Tibial nerve (tissue), 3 donors: ENCODE data around the gene FANCE.

ENCODE experiments used
- POLR2A ChIP-seq, 2 donors: fragments of 450-650 bp; IDR thresholded peaks; one replicate each; pipeline ENCODE4 v1.6.1; 2017; ENCODE audit warnings: antibody characterized with exemption in 2 of 2, mild to moderate bottlenecking in 2 of 2, moderate library complexity in 2 of 2
- TF ChIP-seq, protein P1 (sequence below), 5 experiments: fragments of 200-600 bp in 3 of 5; fragments of 450-650 bp in 2 of 5; sonication (generic) in 3 of 5; IDR thresholded peaks; one replicate each; pipeline ENCODE4 v1.5.1; 2016 to 2019; ENCODE audit warnings: antibody characterized with exemption in 5 of 5, mild to moderate bottlenecking in 3 of 5, moderate library complexity in 2 of 5

DNA sequence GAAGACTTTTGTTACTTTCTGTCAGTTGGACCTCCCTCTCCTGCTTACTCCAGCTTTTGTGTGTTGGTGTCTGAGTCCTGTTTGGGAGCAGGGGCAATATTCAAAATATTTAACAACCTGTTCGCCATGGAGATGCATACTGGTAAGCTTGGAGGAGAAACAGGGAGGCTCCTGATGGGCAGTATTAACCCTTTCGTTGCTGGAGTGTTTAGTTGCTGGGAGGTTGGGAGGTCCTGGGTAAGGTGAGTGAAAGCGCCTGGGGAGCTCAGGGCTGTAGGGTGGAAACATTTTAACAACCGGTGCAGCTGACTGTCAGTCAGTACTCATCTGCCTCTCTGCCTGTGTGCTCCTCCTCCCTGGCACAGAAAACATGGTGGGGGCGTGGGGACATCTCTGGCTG lies 56.4 kb downstream of the FANCE start:
- TF ChIP-seq, protein P1, sequence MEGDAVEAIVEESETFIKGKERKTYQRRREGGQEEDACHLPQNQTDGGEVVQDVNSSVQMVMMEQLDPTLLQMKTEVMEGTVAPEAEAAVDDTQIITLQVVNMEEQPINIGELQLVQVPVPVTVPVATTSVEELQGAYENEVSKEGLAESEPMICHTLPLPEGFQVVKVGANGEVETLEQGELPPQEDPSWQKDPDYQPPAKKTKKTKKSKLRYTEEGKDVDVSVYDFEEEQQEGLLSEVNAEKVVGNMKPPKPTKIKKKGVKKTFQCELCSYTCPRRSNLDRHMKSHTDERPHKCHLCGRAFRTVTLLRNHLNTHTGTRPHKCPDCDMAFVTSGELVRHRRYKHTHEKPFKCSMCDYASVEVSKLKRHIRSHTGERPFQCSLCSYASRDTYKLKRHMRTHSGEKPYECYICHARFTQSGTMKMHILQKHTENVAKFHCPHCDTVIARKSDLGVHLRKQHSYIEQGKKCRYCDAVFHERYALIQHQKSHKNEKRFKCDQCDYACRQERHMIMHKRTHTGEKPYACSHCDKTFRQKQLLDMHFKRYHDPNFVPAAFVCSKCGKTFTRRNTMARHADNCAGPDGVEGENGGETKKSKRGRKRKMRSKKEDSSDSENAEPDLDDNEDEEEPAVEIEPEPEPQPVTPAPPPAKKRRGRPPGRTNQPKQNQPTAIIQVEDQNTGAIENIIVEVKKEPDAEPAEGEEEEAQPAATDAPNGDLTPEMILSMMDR (IDR thresholded peaks at IDR 0.05): no peak
- TF ChIP-seq POLR2A (IDR thresholded peaks at IDR 0.05): no peak
